Neutrophil (primary cell): Measurements from ENCODE around the gene ITGA3.
A peak's percentile ranks its signal among the peaks of the same experiment; 100 is the strongest.

Source experiments
- H3K27ac ChIP-seq: fragments of 200-600 bp; sonication (generic); 2 replicates; pipeline ENCODE4 v1.5.1; 2016; ENCODE audit warnings: mild to moderate bottlenecking, moderate library complexity
- H3K27me3 ChIP-seq: fragments of 200-600 bp; sonication (generic); 2 replicates; pipeline ENCODE4 v1.6.0; 2016; ENCODE audit warnings: mild to moderate bottlenecking
- H3K36me3 ChIP-seq: fragments of 200-600 bp; sonication (generic); 2 replicates; pipeline ENCODE4 v1.5.1; 2017
- H3K4me1 ChIP-seq, 2 experiments: fragments of 200-600 bp in 1 of 2; sonication (generic) in 1 of 2; 1 replicate in 1 of 2; 2 replicates in 1 of 2; pipeline versions ENCODE4 v1.5.1 to v1.6.1; 2013 to 2016; ENCODE audit warnings: low read depth in 1 of 2, low read length in 1 of 2, mild to moderate bottlenecking in 1 of 2, moderate library complexity in 1 of 2; ENCODE audit not compliant: control insufficient read depth in 1 of 2, insufficient read depth in 1 of 2
- H3K4me3 ChIP-seq, 2 experiments: fragments of 200-600 bp in 1 of 2; sonication (generic) in 1 of 2; 1 replicate in 1 of 2; 2 replicates in 1 of 2; pipeline ENCODE4 v1.5.1; 2013 to 2016; ENCODE audit warnings: low read depth in 1 of 2, low read length in 1 of 2, mild to moderate bottlenecking in 1 of 2, moderate library complexity in 1 of 2
- H3K9me3 ChIP-seq: fragments of 200-600 bp; sonication (generic); 2 replicates; pipeline ENCODE4 v1.5.1; 2016
- TF ChIP-seq, protein P1 (sequence below): fragments of 200-600 bp; sonication (generic); IDR thresholded peaks from 2 replicates; pipeline ENCODE4 v1.5.1; 2016; ENCODE audit warnings: antibody characterized with exemption

Gene ITGA3

DNA sequence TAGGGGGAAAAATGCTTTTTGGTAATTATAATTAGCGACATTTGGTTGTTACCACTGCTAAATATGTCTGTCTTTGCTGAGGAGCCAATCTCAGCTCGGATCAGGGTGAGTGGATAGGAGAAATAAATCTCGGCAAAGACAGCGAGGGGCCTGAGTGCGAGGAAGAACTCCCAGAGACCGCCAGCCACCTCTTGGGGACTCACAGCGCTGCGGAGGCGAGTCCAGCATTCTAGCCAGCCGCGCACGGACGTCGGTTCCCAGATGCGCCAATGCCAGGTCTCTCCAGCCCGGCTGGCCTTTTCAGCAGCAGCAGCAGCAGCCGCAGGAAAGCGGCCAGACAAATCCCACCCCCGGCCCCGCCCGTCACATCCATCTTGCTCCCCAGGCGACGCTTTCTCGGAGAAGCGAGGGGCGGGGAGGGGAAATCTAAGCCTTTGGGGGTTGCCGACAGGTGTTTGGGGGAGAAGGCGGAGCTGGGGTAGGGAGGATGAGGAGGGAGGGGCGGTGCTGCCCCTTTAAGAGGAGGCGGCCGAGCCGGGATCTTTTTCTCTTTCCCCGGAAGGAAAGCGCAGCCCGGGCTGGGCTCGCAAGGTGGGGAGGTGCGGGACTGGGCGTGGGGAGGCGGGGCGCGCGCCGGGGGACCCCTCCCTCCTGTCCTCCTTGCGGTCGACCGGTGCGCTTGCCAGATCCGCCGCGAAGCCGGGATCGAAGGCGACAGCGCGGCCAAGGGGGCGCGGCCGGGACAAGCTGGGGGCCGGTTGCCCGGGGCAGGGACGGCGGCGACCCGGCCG lies at the start of gene ITGA3:
Gene ITGA3, plus strand, starts transcription at position 685 of the 791 bp plus-strand sequence. CDS start 330 bp downstream, outside the sequence.
- no peak within 1 kb of the TSS for H3K27ac ChIP-seq
- TF ChIP-seq, protein P1, sequence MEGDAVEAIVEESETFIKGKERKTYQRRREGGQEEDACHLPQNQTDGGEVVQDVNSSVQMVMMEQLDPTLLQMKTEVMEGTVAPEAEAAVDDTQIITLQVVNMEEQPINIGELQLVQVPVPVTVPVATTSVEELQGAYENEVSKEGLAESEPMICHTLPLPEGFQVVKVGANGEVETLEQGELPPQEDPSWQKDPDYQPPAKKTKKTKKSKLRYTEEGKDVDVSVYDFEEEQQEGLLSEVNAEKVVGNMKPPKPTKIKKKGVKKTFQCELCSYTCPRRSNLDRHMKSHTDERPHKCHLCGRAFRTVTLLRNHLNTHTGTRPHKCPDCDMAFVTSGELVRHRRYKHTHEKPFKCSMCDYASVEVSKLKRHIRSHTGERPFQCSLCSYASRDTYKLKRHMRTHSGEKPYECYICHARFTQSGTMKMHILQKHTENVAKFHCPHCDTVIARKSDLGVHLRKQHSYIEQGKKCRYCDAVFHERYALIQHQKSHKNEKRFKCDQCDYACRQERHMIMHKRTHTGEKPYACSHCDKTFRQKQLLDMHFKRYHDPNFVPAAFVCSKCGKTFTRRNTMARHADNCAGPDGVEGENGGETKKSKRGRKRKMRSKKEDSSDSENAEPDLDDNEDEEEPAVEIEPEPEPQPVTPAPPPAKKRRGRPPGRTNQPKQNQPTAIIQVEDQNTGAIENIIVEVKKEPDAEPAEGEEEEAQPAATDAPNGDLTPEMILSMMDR = no peak
- H3K36me3 ChIP-seq = no peaks in the 10 kb centered on the region
- H3K27me3 ChIP-seq = peaks cover 93% of the 10 kb centered on the region
- H3K4me1 ChIP-seq = peaks cover 0 to 16% of the 10 kb centered on the region in 2 experiments
- no peaks in the 10 kb centered on the region for H3K9me3 ChIP-seq
- peak within 1 kb of the TSS in 1 of 2 experiments; percentile 7 for H3K4me3 ChIP-seq

DNA sequence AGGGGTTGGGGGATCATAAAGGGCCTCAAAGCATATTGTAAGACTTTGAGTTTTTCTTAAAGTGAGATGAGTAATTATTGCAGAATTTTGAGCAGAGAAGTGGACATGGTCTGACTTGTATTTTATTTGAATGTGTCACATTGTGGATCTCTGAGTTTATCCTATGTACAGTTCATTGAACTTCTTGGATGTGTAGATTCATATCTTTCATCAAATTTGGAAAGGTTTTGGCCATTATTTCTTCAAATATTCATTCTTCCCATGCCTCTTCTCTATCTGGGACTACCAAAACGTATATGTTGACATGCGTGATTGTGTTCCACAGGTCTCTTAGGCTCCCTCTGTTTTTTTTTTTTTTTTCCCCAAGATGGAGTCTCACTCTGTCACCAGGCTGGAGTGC lies 46.6 kb upstream of the ITGA3 start:
- Histone ChIP-seq H3K36me3 (no peaks in the 10 kb centered on the region), H3K27me3 (peaks cover 78% of the 10 kb centered on the region), H3K9me3 (no peaks in the 10 kb centered on the region), H3K4me3 (no peak overlapping the region), H3K4me1 (no peaks in the 10 kb centered on the region), H3K27ac (no peak overlapping the region)
- TF ChIP-seq, protein P1 = no peak

DNA sequence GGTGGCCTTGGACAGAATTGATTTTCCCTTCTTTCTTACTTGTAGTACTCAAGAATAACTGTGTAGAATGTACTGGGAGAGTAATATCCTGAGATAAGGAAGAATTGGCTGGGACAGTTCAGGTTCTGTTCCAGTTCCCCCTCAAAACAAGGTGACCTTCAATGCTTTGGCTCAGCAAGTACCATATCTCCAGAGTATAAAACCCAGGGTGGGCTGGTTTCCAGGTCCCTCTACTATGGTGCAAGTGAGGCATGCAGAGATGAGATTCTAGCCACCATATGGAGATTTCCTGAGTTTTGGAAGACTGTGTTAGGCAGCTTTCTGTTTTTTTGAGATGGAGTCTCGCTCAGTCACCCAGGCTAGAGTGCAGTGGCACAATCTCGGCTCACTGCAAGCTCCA lies 42.8 kb upstream of the ITGA3 start:
- H3K27me3 ChIP-seq = peaks cover 55% of the 10 kb centered on the region
- no peak overlapping the region for H3K4me3 ChIP-seq
- H3K9me3 ChIP-seq = no peaks in the 10 kb centered on the region
- TF ChIP-seq, protein P1 = no peak
- H3K36me3 ChIP-seq = no peaks in the 10 kb centered on the region
- no peak overlapping the region for H3K27ac ChIP-seq
- no peaks in the 10 kb centered on the region for H3K4me1 ChIP-seq

DNA sequence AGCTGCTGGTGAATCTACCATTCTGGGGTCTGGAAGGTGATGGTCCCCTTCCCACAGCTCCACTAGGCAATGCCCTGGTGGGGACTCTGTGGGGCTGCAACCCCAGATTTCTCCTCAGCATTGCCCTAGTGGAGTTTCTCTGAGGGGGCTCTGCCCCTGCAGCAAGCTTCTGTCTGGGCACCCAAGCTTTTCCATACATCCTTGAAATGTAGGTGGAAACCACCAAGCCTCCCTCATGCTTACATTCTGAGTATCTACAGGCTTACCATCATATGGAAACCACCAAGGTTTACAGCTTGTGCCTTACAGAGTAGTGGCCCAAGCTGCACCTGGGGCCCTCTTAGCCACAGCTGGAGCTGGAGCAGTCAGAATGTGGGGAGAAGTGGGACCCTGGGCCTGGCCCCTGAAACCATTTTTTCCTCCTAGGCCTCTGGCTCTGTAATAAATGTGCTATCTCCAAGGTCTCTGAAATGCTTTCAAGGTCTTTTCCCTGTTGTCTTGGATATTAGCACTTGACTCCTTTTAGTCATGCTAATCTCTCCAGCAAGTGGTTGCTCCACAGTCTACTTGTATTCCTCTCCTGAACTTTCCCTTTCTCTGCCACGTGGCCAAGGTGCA lies 41.3 kb upstream of the ITGA3 start:
- H3K9me3 ChIP-seq = no peaks in the 10 kb centered on the region
- H3K4me1 ChIP-seq = no peaks in the 10 kb centered on the region
- H3K4me3 ChIP-seq = no peak overlapping the region
- H3K27me3 ChIP-seq = peaks cover 51% of the 10 kb centered on the region
- TF ChIP-seq, protein P1 = no peak
- no peak overlapping the region for H3K27ac ChIP-seq
- H3K36me3 ChIP-seq = no peaks in the 10 kb centered on the region

DNA sequence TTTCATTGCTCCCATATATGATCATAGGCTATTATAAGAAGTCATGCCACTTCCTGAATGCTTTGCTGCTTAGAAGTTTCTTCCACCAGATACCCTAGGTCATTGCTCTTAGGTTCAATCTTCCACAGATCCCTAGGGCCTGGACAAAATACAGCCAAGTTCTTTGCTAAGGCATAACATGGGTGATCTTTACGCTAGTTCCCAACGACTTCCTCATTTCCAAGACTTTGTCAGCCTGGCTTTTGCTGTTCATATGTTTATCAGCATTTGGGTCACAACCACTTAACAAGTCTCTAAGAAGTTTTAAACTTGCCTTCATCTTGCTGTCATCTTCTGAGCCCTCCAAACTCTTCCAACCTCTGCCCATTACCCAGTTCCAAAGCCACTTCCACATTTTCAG lies 40.8 kb upstream of the ITGA3 start:
- TF ChIP-seq, protein P1 = no peak
- H3K4me3 ChIP-seq = no peak overlapping the region
- no peaks in the 10 kb centered on the region for H3K36me3 ChIP-seq
- H3K4me1 ChIP-seq = no peaks in the 10 kb centered on the region
- H3K9me3 ChIP-seq = no peaks in the 10 kb centered on the region
- H3K27me3 ChIP-seq = peaks cover 51% of the 10 kb centered on the region
- H3K27ac ChIP-seq = no peak overlapping the region
